Measurements from ENCODE around the gene RARG.

GRCh38 chr12:53215497-53215896, 16.5 kb downstream of the RARG start:
- TF ChIP-seq CTCF (conservative IDR thresholded peaks at IDR 0.05; ENCODE audit: low read depth, low read length): no peak
- TF ChIP-seq POLR2A (IDR thresholded peaks at IDR 0.05; ENCODE audit: low read depth, low read length): no peak
- TF ChIP-seq RAD21 (IDR thresholded peaks at IDR 0.05; ENCODE audit: low read length): no peak
- no peak for TF ChIP-seq SMC3 (IDR thresholded peaks at IDR 0.05; ENCODE audit: low read depth, low read length)
